T-helper 2 cell treated with Interferon-gamma antibody and Interleukin-4, amounts not matched to agents 5 μg/mL and 100 μg/mL, for 36 hours (primary cell): ENCODE results near the gene SYCP2.
A peak's percentile ranks its signal among the peaks of the same experiment; 100 is the strongest.

ENCODE experiments used
- DNase-seq: peaks from one replicate; pipeline ENCODE4 v3.0.0; 2021; ENCODE audit warnings: low spot score
- H3K27ac Mint-ChIP-seq: one replicate; pipeline ENCODE4 v1.8.0; 2021; ENCODE audit warnings: mild to moderate bottlenecking, mixed read lengths
- H3K27me3 Mint-ChIP-seq: one replicate; pipeline ENCODE4 v1.8.0; 2021; ENCODE audit warnings: low read depth, mixed read lengths
- H3K36me3 Mint-ChIP-seq: one replicate; pipeline ENCODE4 v1.8.0; 2021; ENCODE audit warnings: low read depth, mixed read lengths
- H3K4me1 Mint-ChIP-seq: one replicate; pipeline ENCODE4 v1.8.0; 2021; ENCODE audit warnings: low read depth, mixed read lengths
- H3K4me3 Mint-ChIP-seq: one replicate; pipeline ENCODE4 v1.8.0; 2022; ENCODE audit warnings: mild to moderate bottlenecking, moderate library complexity, mixed read lengths
- H3K9me3 Mint-ChIP-seq: one replicate; pipeline ENCODE4 v1.8.0; 2021; ENCODE audit warnings: mixed read lengths

Gene SYCP2

DNA sequence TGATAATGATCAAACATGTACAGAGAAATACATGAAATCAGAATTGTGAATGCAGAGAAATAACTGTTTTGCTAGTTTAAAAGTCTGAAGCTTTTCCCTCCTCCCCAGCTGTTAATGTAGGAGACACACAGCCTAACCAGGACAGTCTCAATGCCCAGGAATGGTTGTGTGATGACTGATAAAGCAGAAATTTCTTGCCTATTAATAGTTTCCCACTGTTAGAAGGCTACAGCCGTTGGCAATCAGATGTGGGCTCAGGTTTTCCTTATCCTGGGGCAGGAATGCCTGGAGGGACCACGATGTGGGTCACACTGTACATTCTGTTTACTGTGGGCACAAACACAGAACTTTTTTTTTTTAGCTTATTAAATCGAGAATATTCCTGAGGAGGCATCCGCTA lies 4.8 kb upstream of the SYCP2 start:
- Mint-ChIP-seq H3K9me3 (no peaks in the 10 kb centered on the region), H3K4me3 (peak overlapping the region; percentile 88), H3K27ac (no peak overlapping the region), H3K4me1 (peaks cover 36% of the 10 kb centered on the region), H3K27me3 (no peaks in the 10 kb centered on the region), H3K36me3 (peaks cover 26% of the 10 kb centered on the region)
- DNase-seq = no peak

DNA sequence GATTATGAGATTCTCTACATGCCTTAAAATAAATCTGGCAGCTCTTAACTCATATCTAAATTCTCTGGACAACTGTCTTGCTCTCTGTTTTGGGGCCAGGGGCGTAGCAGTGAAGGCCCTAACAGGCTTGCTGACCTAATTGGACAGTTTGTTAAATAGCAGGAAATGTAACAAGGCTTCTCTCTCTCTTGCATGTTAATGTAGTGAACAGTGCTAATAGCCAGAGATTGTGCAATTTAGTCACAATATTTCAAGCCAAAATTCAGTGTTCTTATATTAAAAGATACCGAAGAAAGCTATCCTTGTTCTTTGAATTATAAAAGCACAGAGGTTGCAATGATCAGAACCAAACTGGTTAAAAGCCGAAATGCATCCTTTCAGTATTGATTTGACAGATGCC lies 3.7 kb upstream of the SYCP2 start:
- H3K4me3 Mint-ChIP-seq = no peak overlapping the region
- DNase-seq = no peak
- no peaks in the 10 kb centered on the region for H3K9me3 Mint-ChIP-seq
- no peak overlapping the region for H3K27ac Mint-ChIP-seq
- peaks cover 24% of the 10 kb centered on the region for H3K36me3 Mint-ChIP-seq
- peaks cover 34% of the 10 kb centered on the region for H3K4me1 Mint-ChIP-seq
- H3K27me3 Mint-ChIP-seq = no peaks in the 10 kb centered on the region

DNA sequence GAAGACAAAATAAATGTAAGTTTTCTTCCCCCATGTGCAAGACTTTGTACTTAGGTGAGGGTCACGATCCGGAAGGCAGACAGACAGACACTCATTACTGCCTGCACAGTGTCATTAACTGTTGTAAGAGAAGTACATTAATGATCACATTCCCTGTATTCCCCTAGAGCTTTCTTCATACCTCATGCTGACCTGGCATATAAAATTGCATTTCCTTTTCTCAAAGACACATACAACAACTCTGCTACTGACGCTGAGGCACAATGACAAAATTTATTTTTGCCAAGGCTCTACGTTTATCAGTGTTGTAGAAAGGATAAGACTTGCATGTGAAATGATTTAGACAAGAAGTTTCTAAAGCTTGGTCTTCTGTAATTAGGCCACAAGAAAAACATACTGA lies 3.0 kb upstream of the SYCP2 start:
- Mint-ChIP-seq H3K9me3 (no peaks in the 10 kb centered on the region), H3K4me3 (no peak overlapping the region), H3K27me3 (no peaks in the 10 kb centered on the region), H3K4me1 (peaks cover 34% of the 10 kb centered on the region), H3K27ac (no peak overlapping the region), H3K36me3 (peaks cover 23% of the 10 kb centered on the region)
- no peak for DNase-seq

DNA sequence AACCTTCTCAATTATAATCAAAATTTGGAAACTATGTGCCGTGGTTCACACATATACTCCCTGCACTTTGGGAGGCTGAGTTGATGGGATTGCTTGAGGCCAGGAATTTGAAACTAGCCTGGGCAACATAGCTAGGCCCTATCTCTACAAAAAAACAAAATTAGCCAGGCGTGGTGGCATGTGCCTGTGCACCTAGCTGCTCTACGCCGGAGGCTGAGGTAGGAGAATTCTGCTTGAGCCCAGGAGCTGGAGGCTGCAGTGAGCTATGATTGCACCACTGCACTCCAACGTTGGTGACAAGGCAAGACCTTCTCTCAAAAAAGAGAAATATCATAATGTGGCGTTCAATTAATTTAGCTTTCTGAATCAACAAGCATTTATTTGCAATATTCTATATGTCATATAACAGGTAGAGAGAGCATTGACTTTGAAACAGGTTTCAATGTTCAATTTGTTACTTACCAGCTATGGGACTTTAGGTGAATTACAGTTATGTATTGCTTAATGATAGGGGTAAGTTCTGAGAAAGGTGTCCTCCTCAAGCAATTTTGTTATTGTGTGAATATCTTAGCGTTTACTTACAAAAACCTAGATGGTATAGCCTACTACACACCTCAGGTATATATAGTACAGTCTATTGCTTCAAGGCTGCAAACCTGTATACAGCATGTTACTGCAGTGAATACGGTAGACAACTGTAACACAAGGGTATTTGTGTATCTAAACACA lies 2.2 kb upstream of the SYCP2 start:
- no peak for DNase-seq
- no peaks in the 10 kb centered on the region for H3K9me3 Mint-ChIP-seq
- peaks cover 23% of the 10 kb centered on the region for H3K36me3 Mint-ChIP-seq
- no peak overlapping the region for H3K27ac Mint-ChIP-seq
- H3K4me1 Mint-ChIP-seq = peaks cover 29% of the 10 kb centered on the region
- no peaks in the 10 kb centered on the region for H3K27me3 Mint-ChIP-seq
- no peak overlapping the region for H3K4me3 Mint-ChIP-seq

DNA sequence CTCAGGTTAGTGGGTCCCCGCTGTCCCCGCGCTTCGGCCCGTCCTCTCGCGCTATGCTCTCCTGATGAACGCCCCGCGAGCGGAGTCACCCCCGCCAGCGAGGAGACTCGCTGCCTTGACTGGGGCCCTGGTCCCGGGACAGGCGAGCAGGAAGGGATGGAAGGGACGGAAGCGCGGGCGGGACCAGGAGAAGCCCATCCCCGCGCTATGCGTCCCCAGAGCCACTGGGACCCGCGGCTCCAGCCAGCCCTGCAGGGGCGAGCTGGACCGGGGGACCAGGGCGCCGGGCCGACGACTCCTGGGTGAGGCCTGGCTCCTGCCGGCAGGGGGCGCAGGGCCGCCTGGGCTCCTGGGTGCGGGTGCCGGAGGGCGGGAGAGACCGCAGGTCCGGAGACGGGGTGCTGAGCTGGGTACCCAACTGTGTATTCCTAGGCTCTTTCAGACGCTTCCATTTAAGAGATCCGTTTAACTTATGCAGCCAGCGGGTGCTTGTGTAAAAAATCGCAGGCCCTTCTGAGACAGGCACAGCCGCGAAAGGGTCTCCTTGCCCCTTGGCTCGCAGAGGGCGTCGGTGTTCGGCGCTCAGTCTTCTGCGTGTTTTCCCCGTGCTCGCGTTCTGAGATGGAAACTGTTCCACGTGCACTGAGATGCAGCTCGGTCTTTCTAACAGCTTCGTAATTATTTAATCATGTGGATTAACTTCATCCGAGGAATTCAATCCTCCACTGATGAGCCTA lies 580 bp upstream of the SYCP2 start:
- H3K4me1 Mint-ChIP-seq = peaks cover 29% of the 10 kb centered on the region

DNA sequence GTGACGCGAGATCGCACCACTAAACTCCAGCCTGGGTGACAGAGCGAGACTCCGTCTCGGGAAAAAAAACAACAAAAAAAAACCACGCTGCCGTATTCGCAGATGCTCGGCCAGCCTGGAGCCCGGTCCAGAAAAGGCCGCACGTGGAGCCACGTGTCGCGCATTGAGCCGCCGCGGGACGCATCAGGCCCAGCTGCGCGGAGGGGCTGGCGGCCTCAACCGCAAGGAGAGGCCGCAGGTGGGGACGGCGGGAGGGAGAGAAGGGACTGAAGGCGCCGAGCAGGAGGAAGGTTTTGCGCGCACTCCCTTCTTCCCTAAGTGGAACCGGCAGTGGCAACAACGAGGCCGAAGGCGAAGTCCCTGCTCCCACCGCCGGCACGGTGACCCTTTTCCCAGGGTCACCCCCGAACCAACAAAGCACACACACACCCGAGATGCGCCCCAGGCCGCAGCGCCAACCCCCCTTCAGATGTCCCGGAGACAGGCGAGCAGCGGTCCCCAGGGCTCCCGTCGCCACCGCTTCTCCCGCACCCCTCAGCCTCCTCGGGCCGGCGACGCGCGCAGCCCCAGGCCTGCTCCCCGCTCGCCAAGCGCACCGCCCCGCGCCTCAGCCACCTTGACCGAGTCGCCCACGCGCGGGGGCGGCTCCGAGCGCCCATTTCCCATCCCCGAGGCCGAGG lies 681 bp downstream of the SYCP2 start:
- H3K27ac Mint-ChIP-seq = peak overlapping the region; percentile 41
- no peaks in the 10 kb centered on the region for H3K9me3 Mint-ChIP-seq

More for the DNA sequence above, 580 bp upstream of the SYCP2 start:
- Mint-ChIP-seq H3K36me3 (peaks cover 23% of the 10 kb centered on the region), H3K27me3 (no peaks in the 10 kb centered on the region), H3K4me3 (peak overlapping the region; percentile 78), H3K27ac (no peak overlapping the region), H3K9me3 (no peaks in the 10 kb centered on the region)
- peak; percentile 79 for DNase-seq

DNA sequence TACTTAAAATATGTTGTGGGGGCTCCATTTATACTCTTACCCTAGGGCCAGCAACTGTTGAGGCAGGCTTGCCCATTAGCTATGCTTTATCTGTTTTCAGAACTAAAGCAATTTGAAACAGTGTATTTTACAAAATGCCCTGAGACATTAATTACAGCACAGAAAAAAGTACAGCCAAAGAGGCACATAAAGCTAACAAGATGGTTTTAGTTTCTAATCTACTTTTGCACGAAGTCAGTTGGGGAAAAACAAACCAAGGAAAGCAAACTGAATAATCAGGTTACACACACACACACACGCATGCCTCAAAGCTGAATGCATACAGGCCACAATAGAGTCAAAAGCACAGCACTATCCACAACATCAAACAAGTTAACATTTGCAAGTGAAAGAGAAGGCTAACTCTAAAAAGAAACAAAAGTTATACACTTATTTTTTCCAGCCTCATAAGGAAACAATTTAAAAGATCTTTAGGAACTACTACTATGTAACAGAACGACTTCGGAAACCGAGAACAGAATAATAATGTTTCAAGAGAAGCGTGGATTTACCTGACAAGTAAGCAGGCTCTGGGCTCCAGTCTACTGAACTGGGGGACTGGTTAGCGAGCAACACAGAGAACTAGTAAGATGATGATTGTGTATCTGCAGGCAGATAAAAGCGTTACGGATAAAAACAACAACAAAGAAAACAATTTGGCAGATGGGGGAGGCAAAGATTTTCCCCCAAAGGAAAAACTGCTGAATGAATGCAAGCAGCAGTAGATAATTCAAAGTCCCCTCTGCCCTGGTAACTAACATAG lies 1.7 kb downstream of the SYCP2 start:
- H3K27ac Mint-ChIP-seq = peak overlapping the region; percentile 70
- no peak for DNase-seq
- no peaks in the 10 kb centered on the region for H3K27me3 Mint-ChIP-seq
- peaks cover 21% of the 10 kb centered on the region for H3K4me1 Mint-ChIP-seq
- peaks cover 11% of the 10 kb centered on the region for H3K36me3 Mint-ChIP-seq
- peak overlapping the region; percentile 69 for H3K4me3 Mint-ChIP-seq
- no peaks in the 10 kb centered on the region for H3K9me3 Mint-ChIP-seq

More for the DNA sequence above, 681 bp downstream of the SYCP2 start:
- Mint-ChIP-seq H3K4me3 (peak overlapping the region; percentile 52), H3K27me3 (no peaks in the 10 kb centered on the region), H3K4me1 (peaks cover 20% of the 10 kb centered on the region), H3K36me3 (peaks cover 12% of the 10 kb centered on the region)
- no peak for DNase-seq

DNA sequence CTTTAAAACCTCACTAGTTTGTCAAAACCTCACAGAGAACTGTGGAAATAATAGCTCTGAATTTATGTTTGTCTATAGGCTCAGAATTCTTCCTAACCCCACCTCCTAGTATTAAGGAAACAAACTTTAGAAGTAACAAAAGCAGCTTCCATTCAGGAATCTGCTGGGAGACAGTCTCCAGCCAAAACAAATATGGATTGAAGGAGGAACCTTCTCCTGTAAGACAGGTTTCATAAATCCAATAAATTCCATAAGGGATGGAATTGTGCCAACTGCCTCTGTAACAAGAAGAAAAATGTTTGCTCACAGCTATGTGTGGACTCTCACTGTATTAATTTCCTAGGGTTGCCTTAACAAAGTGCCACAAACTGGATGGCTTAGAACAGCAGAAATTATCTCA lies 7.5 kb downstream of the SYCP2 start:
- Mint-ChIP-seq H3K36me3 (no peaks in the 10 kb centered on the region), H3K9me3 (no peaks in the 10 kb centered on the region), H3K27me3 (peaks cover 23% of the 10 kb centered on the region), H3K4me1 (peaks cover 3% of the 10 kb centered on the region), H3K4me3 (no peak overlapping the region), H3K27ac (no peak overlapping the region)
- DNase-seq = no peak

DNA sequence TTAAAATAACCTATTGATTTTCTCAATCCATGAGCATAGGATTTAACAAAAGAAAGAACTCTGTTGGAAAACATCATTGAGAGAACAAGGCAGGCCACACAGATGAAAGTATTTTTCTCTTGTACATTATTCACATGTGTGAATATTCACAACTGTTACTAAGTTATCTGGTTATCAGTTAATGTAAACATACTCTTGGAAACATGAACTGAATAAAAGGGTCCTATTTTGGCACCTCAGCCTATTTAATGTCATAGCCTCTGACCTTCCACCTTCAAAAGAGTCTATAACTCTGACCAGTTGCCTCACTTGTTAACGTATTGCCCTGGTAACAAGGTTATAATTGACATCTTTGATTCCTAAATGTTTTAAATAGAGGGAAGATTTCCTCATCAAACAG lies 8.1 kb downstream of the SYCP2 start:
- Mint-ChIP-seq H3K9me3 (no peaks in the 10 kb centered on the region), H3K27me3 (peaks cover 23% of the 10 kb centered on the region), H3K36me3 (no peaks in the 10 kb centered on the region), H3K4me3 (no peak overlapping the region), H3K4me1 (peaks cover 3% of the 10 kb centered on the region), H3K27ac (no peak overlapping the region)
- DNase-seq = no peak

DNA sequence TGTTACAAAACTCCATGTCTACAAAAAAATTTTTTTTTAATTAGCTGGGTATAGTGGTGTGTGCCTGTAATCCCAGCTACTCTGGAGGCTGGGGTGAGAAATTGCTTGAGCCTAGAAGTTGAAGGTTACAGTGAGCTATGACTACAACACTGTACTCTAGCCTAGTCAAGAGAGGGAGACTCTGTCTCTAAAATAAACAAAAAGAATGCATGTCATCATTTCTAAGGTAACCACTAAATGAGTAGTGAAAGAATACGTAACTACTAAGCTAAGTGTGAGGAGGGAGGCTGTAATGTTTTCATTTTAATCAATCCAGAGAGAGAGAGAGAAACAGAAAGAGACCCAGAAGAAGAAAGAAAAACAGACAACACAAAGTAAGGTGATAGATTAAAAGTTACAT lies 9.9 kb downstream of the SYCP2 start:
- Mint-ChIP-seq H3K27me3 (peaks cover 23% of the 10 kb centered on the region), H3K4me3 (no peak overlapping the region), H3K36me3 (no peaks in the 10 kb centered on the region), H3K27ac (no peak overlapping the region), H3K4me1 (peaks cover 1% of the 10 kb centered on the region), H3K9me3 (no peaks in the 10 kb centered on the region)
- no peak for DNase-seq

DNA sequence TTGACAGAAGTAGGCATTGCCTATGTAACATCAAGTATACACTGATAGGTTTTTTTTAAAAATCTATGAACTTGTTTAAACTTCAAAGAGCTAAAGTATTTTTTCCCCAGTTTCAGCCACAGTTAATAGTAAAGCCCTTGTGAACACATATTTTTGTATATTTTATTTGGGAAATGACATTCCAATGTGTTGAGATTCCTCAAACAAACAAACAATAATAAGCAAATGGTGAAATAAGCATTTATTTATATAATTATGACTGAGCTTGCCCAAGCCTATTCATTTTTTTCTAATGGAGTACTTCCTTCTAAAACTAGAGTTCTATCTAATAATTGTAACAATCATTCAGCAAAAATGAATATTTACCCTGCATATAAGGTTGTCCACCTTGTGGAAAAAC lies 12.5 kb downstream of the SYCP2 start:
- Mint-ChIP-seq H3K27ac (no peak overlapping the region), H3K36me3 (no peaks in the 10 kb centered on the region), H3K9me3 (no peaks in the 10 kb centered on the region), H3K27me3 (peaks cover 21% of the 10 kb centered on the region), H3K4me1 (no peaks in the 10 kb centered on the region), H3K4me3 (no peak overlapping the region)
- DNase-seq = no peak

DNA sequence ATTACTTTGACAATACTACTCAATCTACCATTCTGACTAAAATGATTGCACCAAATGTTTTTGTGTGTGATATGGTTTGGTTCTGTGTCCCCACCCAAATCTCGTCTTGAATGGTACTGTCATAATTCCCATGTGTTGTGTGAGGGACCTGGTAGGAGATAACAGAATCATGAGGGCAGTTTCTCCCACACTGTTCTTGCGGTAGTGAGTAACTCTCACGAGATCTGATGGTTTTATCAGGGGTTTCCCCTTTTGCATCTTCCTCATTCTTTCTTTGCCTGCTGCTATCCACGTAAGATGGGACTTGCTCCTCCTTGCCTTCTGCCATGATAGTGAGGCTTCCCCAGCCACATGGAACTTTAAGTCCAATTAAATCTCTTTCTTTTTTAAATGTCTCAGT lies 20.8 kb downstream of the SYCP2 start:
- H3K27ac Mint-ChIP-seq = no peak overlapping the region
- H3K9me3 Mint-ChIP-seq = no peaks in the 10 kb centered on the region
- no peaks in the 10 kb centered on the region for H3K36me3 Mint-ChIP-seq
- H3K4me1 Mint-ChIP-seq = no peaks in the 10 kb centered on the region
- H3K4me3 Mint-ChIP-seq = no peak overlapping the region
- peaks cover 3% of the 10 kb centered on the region for H3K27me3 Mint-ChIP-seq
- no peak for DNase-seq

DNA sequence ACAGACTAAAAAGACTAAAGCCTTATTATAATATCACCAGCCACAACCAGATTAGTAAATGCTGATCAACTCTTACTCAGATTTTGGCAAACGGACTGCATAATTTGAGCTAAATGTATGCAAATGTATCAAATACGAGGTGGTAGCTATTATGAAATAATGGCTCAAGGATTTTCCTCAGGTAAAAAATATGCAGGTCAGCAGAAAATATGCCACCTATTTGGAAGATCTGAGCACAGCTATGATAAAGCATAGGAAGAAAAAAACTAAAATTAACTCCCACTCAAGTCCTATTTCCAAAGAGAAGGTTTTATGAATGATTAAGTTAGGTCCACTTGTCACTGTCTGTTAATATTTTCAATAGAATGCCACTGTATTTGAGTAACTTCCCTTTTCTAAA lies 22.4 kb downstream of the SYCP2 start:
- Mint-ChIP-seq H3K27me3 (peaks cover 3% of the 10 kb centered on the region), H3K4me3 (no peak overlapping the region), H3K9me3 (no peaks in the 10 kb centered on the region), H3K36me3 (no peaks in the 10 kb centered on the region), H3K27ac (no peak overlapping the region), H3K4me1 (no peaks in the 10 kb centered on the region)
- DNase-seq = no peak

DNA sequence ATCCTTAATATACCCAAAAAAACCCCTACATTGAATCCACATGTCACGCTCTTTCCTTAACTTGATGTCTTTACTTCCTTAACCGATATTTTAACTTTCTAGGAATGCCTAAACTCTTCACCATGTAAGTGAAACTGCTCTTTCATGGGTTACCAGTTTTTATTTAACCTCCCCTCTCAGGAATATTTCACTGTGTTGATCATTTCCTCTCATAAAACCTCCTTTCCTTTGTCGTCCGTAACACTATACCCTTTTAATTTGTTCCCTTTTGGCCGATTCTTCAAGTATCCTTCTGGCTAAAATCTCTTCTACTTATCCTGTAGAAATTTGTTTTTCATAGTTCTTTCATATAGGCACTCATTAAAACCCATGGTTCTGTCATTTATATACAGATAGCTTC lies 24.6 kb downstream of the SYCP2 start:
- no peak for DNase-seq
- Mint-ChIP-seq H3K27me3 (peaks cover 4% of the 10 kb centered on the region), H3K36me3 (no peaks in the 10 kb centered on the region), H3K27ac (no peak overlapping the region), H3K4me3 (no peak overlapping the region), H3K4me1 (no peaks in the 10 kb centered on the region), H3K9me3 (no peaks in the 10 kb centered on the region)
